Measurements from ENCODE around the gene SESN2. TPM values are rescaled to one million over a fixed set of nuclear protein-coding genes. Genes with fewer than 3 reads are reported as not detected.

SESN2 gene
- total and polyA plus RNA-seq, 4 donors: 5.5 to 13.0 (median 10.7) TPM

- TF ChIP-seq, protein P1, sequence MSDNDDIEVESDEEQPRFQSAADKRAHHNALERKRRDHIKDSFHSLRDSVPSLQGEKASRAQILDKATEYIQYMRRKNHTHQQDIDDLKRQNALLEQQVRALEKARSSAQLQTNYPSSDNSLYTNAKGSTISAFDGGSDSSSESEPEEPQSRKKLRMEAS (IDR thresholded peaks at IDR 0.05): no peak
- TF ChIP-seq TAF1 (conservative IDR thresholded peaks at IDR 0.05): no peak
Measured at GRCh38 chr1:28322194-28322593, 62.9 kb downstream of the SESN2 start (continued).

- no peaks in the 10 kb centered on the region for H3K9me3 ChIP-seq (ENCODE audit: control insufficient read depth in 4 of 4, low read length in 3 of 4)
- H3K27me3 ChIP-seq (ENCODE audit: control insufficient read depth in 4 of 4, insufficient read depth in 4 of 4, low read length in 3 of 4): no peaks in the 10 kb centered on the region
- TF ChIP-seq HNF4A (conservative IDR thresholded peaks at IDR 0.05): peak; percentile 27 to 45
- TF ChIP-seq, protein P2, sequence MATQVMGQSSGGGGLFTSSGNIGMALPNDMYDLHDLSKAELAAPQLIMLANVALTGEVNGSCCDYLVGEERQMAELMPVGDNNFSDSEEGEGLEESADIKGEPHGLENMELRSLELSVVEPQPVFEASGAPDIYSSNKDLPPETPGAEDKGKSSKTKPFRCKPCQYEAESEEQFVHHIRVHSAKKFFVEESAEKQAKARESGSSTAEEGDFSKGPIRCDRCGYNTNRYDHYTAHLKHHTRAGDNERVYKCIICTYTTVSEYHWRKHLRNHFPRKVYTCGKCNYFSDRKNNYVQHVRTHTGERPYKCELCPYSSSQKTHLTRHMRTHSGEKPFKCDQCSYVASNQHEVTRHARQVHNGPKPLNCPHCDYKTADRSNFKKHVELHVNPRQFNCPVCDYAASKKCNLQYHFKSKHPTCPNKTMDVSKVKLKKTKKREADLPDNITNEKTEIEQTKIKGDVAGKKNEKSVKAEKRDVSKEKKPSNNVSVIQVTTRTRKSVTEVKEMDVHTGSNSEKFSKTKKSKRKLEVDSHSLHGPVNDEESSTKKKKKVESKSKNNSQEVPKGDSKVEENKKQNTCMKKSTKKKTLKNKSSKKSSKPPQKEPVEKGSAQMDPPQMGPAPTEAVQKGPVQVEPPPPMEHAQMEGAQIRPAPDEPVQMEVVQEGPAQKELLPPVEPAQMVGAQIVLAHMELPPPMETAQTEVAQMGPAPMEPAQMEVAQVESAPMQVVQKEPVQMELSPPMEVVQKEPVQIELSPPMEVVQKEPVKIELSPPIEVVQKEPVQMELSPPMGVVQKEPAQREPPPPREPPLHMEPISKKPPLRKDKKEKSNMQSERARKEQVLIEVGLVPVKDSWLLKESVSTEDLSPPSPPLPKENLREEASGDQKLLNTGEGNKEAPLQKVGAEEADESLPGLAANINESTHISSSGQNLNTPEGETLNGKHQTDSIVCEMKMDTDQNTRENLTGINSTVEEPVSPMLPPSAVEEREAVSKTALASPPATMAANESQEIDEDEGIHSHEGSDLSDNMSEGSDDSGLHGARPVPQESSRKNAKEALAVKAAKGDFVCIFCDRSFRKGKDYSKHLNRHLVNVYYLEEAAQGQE (IDR thresholded peaks at IDR 0.05): peak; percentile 62
- TF ChIP-seq, protein P3, sequence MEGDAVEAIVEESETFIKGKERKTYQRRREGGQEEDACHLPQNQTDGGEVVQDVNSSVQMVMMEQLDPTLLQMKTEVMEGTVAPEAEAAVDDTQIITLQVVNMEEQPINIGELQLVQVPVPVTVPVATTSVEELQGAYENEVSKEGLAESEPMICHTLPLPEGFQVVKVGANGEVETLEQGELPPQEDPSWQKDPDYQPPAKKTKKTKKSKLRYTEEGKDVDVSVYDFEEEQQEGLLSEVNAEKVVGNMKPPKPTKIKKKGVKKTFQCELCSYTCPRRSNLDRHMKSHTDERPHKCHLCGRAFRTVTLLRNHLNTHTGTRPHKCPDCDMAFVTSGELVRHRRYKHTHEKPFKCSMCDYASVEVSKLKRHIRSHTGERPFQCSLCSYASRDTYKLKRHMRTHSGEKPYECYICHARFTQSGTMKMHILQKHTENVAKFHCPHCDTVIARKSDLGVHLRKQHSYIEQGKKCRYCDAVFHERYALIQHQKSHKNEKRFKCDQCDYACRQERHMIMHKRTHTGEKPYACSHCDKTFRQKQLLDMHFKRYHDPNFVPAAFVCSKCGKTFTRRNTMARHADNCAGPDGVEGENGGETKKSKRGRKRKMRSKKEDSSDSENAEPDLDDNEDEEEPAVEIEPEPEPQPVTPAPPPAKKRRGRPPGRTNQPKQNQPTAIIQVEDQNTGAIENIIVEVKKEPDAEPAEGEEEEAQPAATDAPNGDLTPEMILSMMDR (IDR thresholded peaks at IDR 0.05; ENCODE audit: low read depth, low read length, missing input control): no peak
- no peak for TF ChIP-seq GABPA (IDR thresholded peaks at IDR 0.05 in 1 of 2, conservative IDR thresholded peaks at IDR 0.05 in 1 of 2)
- peaks cover 5 to 29% (median 22%) of the 10 kb centered on the region in 4 donors for H3K4me1 ChIP-seq (ENCODE audit: control insufficient read depth in 4 of 4, insufficient read depth in 4 of 4, low read length in 3 of 4)
- peak overlapping the region in 1 of 2 donors; percentile 22 for H3K9ac ChIP-seq (ENCODE audit: low read depth in 1 of 2, low read length in 2 of 2)
- DNase-seq (ENCODE audit: low spot score): no peak
- H3K27ac ChIP-seq (ENCODE audit: low read depth in 1 of 2, low read length in 2 of 2): peak overlapping the region; percentile 32 to 46
- no peak overlapping the region for H3K4me3 ChIP-seq (ENCODE audit: low read depth in 1 of 3, low read length in 3 of 3)
- 11% methylated on average over 3 of the region's 3 CpGs for WGBS
- no peaks in the 10 kb centered on the region for H3K36me3 ChIP-seq (ENCODE audit: control insufficient read depth in 4 of 4, insufficient read depth in 3 of 4, low read depth in 1 of 4, low read length in 3 of 4)
Measured at GRCh38 chr1:28323720-28324119, 64.4 kb downstream of the SESN2 start.

- TF ChIP-seq FOXA2 (IDR thresholded peaks at IDR 0.05): no peak
- TF ChIP-seq, protein P3 (IDR thresholded peaks at IDR 0.05; ENCODE audit: low read depth, low read length, missing input control): no peak
- H3K4me1 ChIP-seq (ENCODE audit: control insufficient read depth in 4 of 4, insufficient read depth in 4 of 4, low read length in 3 of 4): peaks cover 5 to 38% (median 24%) of the 10 kb centered on the region in 4 donors
- no peak overlapping the region for H3K4me3 ChIP-seq (ENCODE audit: low read depth in 1 of 3, low read length in 3 of 3)
- no peak overlapping the region for H3K9ac ChIP-seq (ENCODE audit: low read depth in 1 of 2, low read length in 2 of 2)
- peaks cover 0 to 3% (median 1%) of the 10 kb centered on the region in 4 donors for H3K36me3 ChIP-seq (ENCODE audit: control insufficient read depth in 4 of 4, insufficient read depth in 3 of 4, low read depth in 1 of 4, low read length in 3 of 4)
- DNase-seq (ENCODE audit: low spot score): no peak
- no peak overlapping the region for H3K27ac ChIP-seq (ENCODE audit: low read depth in 1 of 2, low read length in 2 of 2)
- no peaks in the 10 kb centered on the region for H3K27me3 ChIP-seq (ENCODE audit: control insufficient read depth in 4 of 4, insufficient read depth in 4 of 4, low read length in 3 of 4)
- H3K9me3 ChIP-seq (ENCODE audit: control insufficient read depth in 4 of 4, low read length in 3 of 4): no peaks in the 10 kb centered on the region
Measured at GRCh38 chr1:28326515-28326914, 67.2 kb downstream of the SESN2 start.

Measured in liver (tissue), 9 donors.